Stomach (tissue), 4 donors: ENCODE results near the gene PRLR.

Experiments used
- CTCF ChIP-seq, 7 experiments: fragments of 450-650 bp in 4 of 7; fragments of 200-600 bp in 3 of 7; sonication (generic) in 3 of 7; IDR thresholded peaks; one replicate each; pipeline ENCODE4 v1.5.1; 2016 to 2019; ENCODE audit warnings: antibody characterized with exemption in 7 of 7, control low read depth in 2 of 7, mild to moderate bottlenecking in 1 of 7
- EP300 ChIP-seq: sonication (generic); formaldehyde crosslinking; IDR thresholded peaks from one replicate; pipeline ENCODE4 v1.6.1; 2017; ENCODE audit warnings: antibody characterized with exemption
- POLR2A ChIP-seq, 4 donors: fragments of 450-650 bp; IDR thresholded peaks; one replicate each; pipeline ENCODE4 v1.6.1; 2016; ENCODE audit warnings: antibody characterized with exemption in 4 of 4, control low read depth in 2 of 4, mild to moderate bottlenecking in 1 of 4, moderate library complexity in 1 of 4
- POLR2AphosphoS5 ChIP-seq, 3 donors: sonication (generic); formaldehyde crosslinking; IDR thresholded peaks; one replicate each; pipeline ENCODE4 v1.6.1; 2016; ENCODE audit warnings: antibody characterized with exemption in 3 of 3

GRCh38 chr5:35115920-35116319, 114.4 kb downstream of the PRLR start:
- TF ChIP-seq CTCF (IDR thresholded peaks at IDR 0.05) (no peak), POLR2A (IDR thresholded peaks at IDR 0.05) (no peak), EP300 (no peak), POLR2AphosphoS5 (IDR thresholded peaks at IDR 0.05) (no peak)
